Measurements from ENCODE around the gene CHAF1B.

DNA sequence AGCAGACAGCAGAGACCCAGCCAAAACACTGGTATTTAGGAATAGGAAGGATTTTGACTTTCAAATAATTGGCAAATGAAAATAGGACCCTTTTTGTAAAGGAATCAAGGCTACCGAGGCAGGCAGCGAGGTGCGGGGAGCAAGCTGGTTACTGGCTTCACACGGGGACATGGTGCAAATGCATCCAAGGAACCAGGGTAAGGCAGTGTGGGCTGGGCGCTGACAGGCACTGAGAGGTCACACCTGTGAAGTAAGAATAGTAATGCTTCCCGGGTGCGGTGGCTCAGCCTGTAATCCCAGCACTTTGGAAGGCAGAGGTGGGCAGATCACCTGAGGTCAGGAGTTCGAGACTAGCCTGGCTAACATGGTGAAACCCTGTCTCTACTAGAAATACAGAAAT is 15.5 kb downstream of the CHAF1B start:
- TF ChIP-seq, protein P1, sequence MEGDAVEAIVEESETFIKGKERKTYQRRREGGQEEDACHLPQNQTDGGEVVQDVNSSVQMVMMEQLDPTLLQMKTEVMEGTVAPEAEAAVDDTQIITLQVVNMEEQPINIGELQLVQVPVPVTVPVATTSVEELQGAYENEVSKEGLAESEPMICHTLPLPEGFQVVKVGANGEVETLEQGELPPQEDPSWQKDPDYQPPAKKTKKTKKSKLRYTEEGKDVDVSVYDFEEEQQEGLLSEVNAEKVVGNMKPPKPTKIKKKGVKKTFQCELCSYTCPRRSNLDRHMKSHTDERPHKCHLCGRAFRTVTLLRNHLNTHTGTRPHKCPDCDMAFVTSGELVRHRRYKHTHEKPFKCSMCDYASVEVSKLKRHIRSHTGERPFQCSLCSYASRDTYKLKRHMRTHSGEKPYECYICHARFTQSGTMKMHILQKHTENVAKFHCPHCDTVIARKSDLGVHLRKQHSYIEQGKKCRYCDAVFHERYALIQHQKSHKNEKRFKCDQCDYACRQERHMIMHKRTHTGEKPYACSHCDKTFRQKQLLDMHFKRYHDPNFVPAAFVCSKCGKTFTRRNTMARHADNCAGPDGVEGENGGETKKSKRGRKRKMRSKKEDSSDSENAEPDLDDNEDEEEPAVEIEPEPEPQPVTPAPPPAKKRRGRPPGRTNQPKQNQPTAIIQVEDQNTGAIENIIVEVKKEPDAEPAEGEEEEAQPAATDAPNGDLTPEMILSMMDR (IDR thresholded peaks at IDR 0.05; ENCODE audit: low read depth, low read length, poor library complexity, severe bottlenecking): no peak
- no peak for TF ChIP-seq EZH2phosphoT487 (IDR thresholded peaks at IDR 0.05; ENCODE audit: borderline replicate concordance, low read length)

Measured in DOHH2 (cell line).